Esophagus muscularis mucosa (tissue), 4 donors: ENCODE results near the gene ACACA. TPM values are rescaled to one million over a fixed set of nuclear protein-coding genes. Genes with fewer than 3 reads are reported as not detected.
A peak's percentile ranks its signal among the peaks of the same experiment; 100 is the strongest.

Experiments used
- DNase-seq: peaks from one replicate; pipeline ENCODE4 v3.0.0-alpha.2; 2017; ENCODE audit errors: extremely low spot score
- H3K27ac ChIP-seq, 4 donors: fragments of 200-600 bp; sonication (generic); replicated peaks in 1 of 4; 1 replicate in 3 of 4; 2 replicates in 1 of 4; pipeline ENCODE4 v1.5.1; 2016 to 2019; ENCODE audit warnings: mild to moderate bottlenecking in 1 of 4
- H3K27me3 ChIP-seq, 4 donors: fragments of 200-600 bp; sonication (generic); one replicate each; pipeline versions ENCODE4 v1.5.1 to v1.6.0; 2016 to 2019
- H3K36me3 ChIP-seq, 4 donors: fragments of 200-600 bp; sonication (generic); one replicate each; pipeline ENCODE4 v1.5.1; 2016 to 2019
- H3K4me1 ChIP-seq, 4 donors: fragments of 200-600 bp; sonication (generic); one replicate each; pipeline ENCODE4 v1.5.1; 2016 to 2019
- H3K4me3 ChIP-seq, 4 donors: fragments of 200-600 bp; sonication (generic); 1 replicate in 2 of 4; 2 replicates in 2 of 4; pipeline ENCODE4 v1.5.1; 2016 to 2019; ENCODE audit warnings: mild to moderate bottlenecking in 4 of 4, moderate library complexity in 1 of 4
- H3K9me3 ChIP-seq, 4 donors: fragments of 200-600 bp; sonication (generic); 1 replicate in 3 of 4; 2 replicates in 1 of 4; pipeline ENCODE4 v1.5.1; 2016 to 2019
- CTCF ChIP-seq, 3 experiments: fragments of 200-600 bp in 2 of 3; fragments of 450-650 bp in 1 of 3; sonication (generic) in 2 of 3; IDR thresholded peaks; one replicate each; pipeline ENCODE4 v1.5.1; 2017 to 2019; ENCODE audit warnings: antibody characterized with exemption in 3 of 3, mild to moderate bottlenecking in 2 of 3, moderate library complexity in 1 of 3
- EP300 ChIP-seq: sonication (generic); formaldehyde crosslinking; IDR thresholded peaks from one replicate; pipeline ENCODE4 v1.6.1; 2017; ENCODE audit warnings: antibody characterized with exemption
- POLR2A ChIP-seq: fragments of 450-650 bp; IDR thresholded peaks from one replicate; pipeline ENCODE4 v1.6.1; 2017; ENCODE audit warnings: antibody characterized with exemption, moderate library complexity, mild to moderate bottlenecking, low read depth
- POLR2AphosphoS5 ChIP-seq, 2 donors: sonication (generic); formaldehyde crosslinking; IDR thresholded peaks; one replicate each; pipeline ENCODE4 v1.6.1; 2017; ENCODE audit warnings: antibody characterized with exemption in 2 of 2
- WGBS: methylation state at CpG from one replicate; pipeline ENCODE4 v1.1.5; 2018; 5-methylcytosine and 5-hydroxymethylcytosine counted together
- intact Hi-C: fragments of 100-400 bp; cut with DNase I; formaldehyde crosslinking; loops from one replicate; pipeline ENCODE4 v1.15.1; 2023
- total RNA-seq, 4 donors: library from RNA; depleted of rRNA; stranded (reverse); fragments of >200 nt; gene quantifications; one replicate each; pipeline versions ENCODE4 v1.1.0 to v1.2.1, GENCODE V29; 2016

Gene ACACA
- total RNA-seq, 4 donors from 2014 or later, result 34.0 to 58.0 (median 50.5) TPM

DNA sequence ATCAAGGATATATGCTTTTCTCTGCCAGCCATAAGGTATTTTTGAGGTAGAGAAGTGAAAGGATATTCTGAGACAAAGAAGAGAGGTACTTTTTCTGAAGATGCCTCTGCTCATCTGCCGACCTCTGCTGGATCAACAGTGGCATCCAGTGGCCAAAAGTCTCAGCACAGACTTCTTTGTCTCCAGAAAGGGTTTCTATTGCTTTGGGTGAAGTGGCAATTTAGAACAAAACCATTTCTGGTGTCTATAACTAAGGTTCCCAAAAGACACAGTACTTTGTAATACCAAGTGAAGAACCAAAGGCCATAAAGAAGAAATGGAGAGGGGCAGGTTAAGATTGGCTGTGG lies 186.1 kb downstream of the ACACA start:
- H3K36me3 ChIP-seq, result peaks cover 6 to 78% (median 21%) of the 10 kb centered on the region in 4 donors
- H3K9me3 ChIP-seq, result no peaks in the 10 kb centered on the region
- TF ChIP-seq CTCF (IDR thresholded peaks at IDR 0.05), result peak in 1 of 3 experiments; percentile 22
- no peak for TF ChIP-seq POLR2AphosphoS5 (IDR thresholded peaks at IDR 0.05)
- no peaks in the 10 kb centered on the region for H3K27me3 ChIP-seq
- H3K4me1 ChIP-seq, result no peaks in the 10 kb centered on the region
- intact Hi-C loops, result no loop called here
- 25% methylated on average over 1 of the region's 1 CpG for WGBS
- H3K27ac ChIP-seq, result no peak overlapping the region
- no peak overlapping the region for H3K4me3 ChIP-seq
- DNase-seq, result no peak

GRCh38 chr17:37219876-37220606 lies 186.6 kb downstream of the ACACA start:
- H3K4me1 ChIP-seq, result no peaks in the 10 kb centered on the region
- no peak overlapping the region for H3K4me3 ChIP-seq
- no peaks in the 10 kb centered on the region for H3K9me3 ChIP-seq
- no peak for TF ChIP-seq POLR2A
- no peak for TF ChIP-seq POLR2AphosphoS5 (IDR thresholded peaks at IDR 0.05)
- TF ChIP-seq CTCF (IDR thresholded peaks at IDR 0.05), result no peak
- TF ChIP-seq EP300, result no peak
- no peaks in the 10 kb centered on the region for H3K27me3 ChIP-seq
- intact Hi-C loops, result no loop called here
- H3K36me3 ChIP-seq, result peaks cover under 1 to 75% (median 16%) of the 10 kb centered on the region in 4 donors
- 84% methylated on average over 5 of the region's 5 CpGs for WGBS
- DNase-seq, result no peak
- H3K27ac ChIP-seq, result no peak overlapping the region

DNA sequence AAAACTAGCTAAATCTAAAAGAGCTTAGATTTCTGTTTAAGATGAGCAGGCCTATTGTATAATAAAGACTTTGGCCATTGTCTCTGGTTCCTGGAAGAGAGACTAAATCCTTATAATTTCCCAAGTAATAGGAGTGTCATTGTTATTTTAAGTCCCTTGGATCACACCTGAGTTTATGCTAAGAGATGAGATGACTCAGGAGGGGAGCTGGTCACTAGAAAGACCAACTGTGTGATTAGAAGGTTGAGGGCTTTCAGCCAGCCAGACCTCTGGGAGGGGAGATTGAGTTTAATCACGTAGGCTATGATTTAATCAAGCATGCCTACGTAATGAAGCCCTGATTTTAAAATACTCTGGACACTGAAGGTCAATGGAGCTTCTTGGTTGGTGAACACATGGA lies 187.8 kb downstream of the ACACA start:
- Histone ChIP-seq H3K9me3 (no peaks in the 10 kb centered on the region), H3K27ac (no peak overlapping the region), H3K4me1 (no peaks in the 10 kb centered on the region), H3K27me3 (no peaks in the 10 kb centered on the region), H3K36me3 (peaks cover 0 to 76% (median 16%) of the 10 kb centered on the region in 4 donors), H3K4me3 (no peak overlapping the region)
- DNase-seq, result no peak
- intact Hi-C loops, result no loop called here
- WGBS, result 81% methylated on average over 2 of the region's 2 CpGs
- TF ChIP-seq POLR2A, result no peak
- TF ChIP-seq CTCF (IDR thresholded peaks at IDR 0.05), result no peak
- TF ChIP-seq EP300, result no peak
- no peak for TF ChIP-seq POLR2AphosphoS5 (IDR thresholded peaks at IDR 0.05)

DNA sequence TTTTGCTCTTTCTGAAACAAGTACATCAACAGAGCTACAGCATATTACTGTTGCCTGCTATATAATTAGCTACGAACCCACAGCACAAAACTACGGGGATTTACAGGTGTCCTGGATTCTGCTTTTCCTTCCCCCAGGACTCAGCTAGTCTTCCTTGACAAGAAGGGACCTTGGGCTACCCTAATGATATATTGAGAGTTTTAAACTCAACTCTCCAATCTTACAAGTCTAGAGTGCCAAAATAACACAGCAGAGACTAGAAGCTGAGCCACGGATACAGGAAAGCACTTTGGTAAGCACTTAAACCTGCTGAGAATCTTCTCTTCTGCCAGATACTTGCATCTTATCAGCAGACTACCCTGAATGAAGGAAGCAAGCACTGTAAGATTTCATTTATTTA lies 192.2 kb downstream of the ACACA start:
- Histone ChIP-seq H3K27ac (no peak overlapping the region), H3K4me1 (no peaks in the 10 kb centered on the region), H3K27me3 (no peaks in the 10 kb centered on the region), H3K36me3 (peaks cover 0 to 52% (median 7%) of the 10 kb centered on the region in 4 donors), H3K9me3 (no peaks in the 10 kb centered on the region), H3K4me3 (no peak overlapping the region)
- intact Hi-C loops, result no loop called here
- DNase-seq, result no peak
- 100% methylated on average over 3 of the region's 3 CpGs for WGBS
- TF ChIP-seq POLR2A, result no peak
- no peak for TF ChIP-seq CTCF (IDR thresholded peaks at IDR 0.05)
- no peak for TF ChIP-seq EP300
- no peak for TF ChIP-seq POLR2AphosphoS5 (IDR thresholded peaks at IDR 0.05)

DNA sequence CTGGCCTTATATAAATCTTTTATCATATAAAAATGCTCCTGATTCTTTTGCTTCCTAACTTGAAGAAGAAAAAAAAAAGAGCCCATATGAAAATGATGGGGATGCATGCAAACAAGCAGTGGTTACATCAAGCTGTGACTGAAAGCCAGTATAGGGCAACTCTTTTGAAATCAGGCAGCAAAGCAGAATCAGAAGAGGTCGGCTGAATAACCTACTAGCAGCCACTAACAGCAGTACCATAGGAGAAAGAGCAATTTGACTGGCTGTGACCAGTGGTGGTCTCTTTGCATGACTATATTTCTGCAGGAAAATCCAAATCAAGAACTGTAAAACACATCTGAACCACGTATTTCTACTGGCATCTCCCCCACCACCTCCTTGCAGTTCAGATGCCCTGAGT lies 192.7 kb downstream of the ACACA start:
- Histone ChIP-seq H3K9me3 (no peaks in the 10 kb centered on the region), H3K27me3 (no peaks in the 10 kb centered on the region), H3K4me3 (no peak overlapping the region), H3K36me3 (peaks cover 0 to 52% (median 7%) of the 10 kb centered on the region in 4 donors), H3K4me1 (no peaks in the 10 kb centered on the region), H3K27ac (no peak overlapping the region)
- 88% methylated on average over 2 of the region's 2 CpGs for WGBS
- TF ChIP-seq EP300 (no peak), POLR2AphosphoS5 (IDR thresholded peaks at IDR 0.05) (no peak), CTCF (IDR thresholded peaks at IDR 0.05) (no peak), POLR2A (no peak)
- no peak for DNase-seq
- intact Hi-C loops, result no loop called here
